ENCODE measurements around the gene NR4A3. TPM values are rescaled to one million over a fixed set of nuclear protein-coding genes. Genes with fewer than 3 reads are reported as not detected.

NR4A3 gene
- total RNA-seq, 1 experiment from 2014 or later = 0.24 TPM

DNA sequence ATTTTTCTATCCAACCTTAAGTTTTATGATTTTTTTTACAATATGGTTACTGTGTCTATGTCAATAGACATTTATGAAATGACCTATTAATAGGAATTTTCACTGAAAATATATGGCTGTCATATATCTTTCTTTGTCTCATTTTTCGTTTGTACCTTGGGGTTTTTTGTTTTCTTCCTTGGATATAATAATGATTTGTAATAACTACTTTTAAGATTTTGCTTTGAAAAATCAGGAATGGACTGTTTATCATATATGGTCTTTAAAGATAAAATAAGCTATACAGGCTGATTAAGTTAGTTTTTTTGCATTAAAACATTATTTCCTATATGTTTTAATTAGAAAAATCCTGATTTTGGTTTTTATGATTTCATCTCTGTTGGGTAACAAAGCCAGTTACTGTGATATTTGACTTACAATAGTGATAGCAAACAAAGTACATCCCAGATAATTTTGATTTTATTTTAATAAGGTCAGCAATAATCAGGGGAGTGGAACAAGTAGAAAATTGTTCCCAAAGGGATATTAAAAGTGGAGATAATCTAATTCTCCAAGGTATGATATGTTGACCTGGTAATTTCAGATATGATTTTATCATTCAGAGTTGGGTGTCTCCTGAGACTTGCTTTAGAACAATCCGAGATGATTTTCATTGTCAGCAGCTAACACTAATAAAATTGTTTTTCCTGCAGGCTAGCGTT lies 10.3 kb downstream of the NR4A3 start:
- Histone ChIP-seq H3T11ph (ENCODE audit: low read length) (no peak overlapping the region), H2BK5ac (ENCODE audit: insufficient read length, low read length) (no peak overlapping the region), H3K79me2 (ENCODE audit: insufficient read depth, low read length) (no peaks in the 10 kb centered on the region), H3K9ac (ENCODE audit: extremely low read depth, insufficient read length, low read length) (no peak overlapping the region), H3K9me3 (ENCODE audit: control insufficient read depth, low read depth, low read length) (no peaks in the 10 kb centered on the region), H2BK120ac (ENCODE audit: low read depth, low read length, poor library complexity, severe bottlenecking) (no peak overlapping the region), H3K23ac (ENCODE audit: insufficient read length, low read depth, low read length) (no peak overlapping the region), H3K27ac (ENCODE audit: insufficient read length, low read depth, low read length) (no peak overlapping the region), H4K91ac (ENCODE audit: insufficient read length, low read depth, low read length) (no peak overlapping the region), H3K14ac (ENCODE audit: insufficient read depth, low read length) (no peak overlapping the region), H3K4ac (ENCODE audit: low read depth, low read length) (no peak overlapping the region), H3K4me2 (ENCODE audit: insufficient read depth, insufficient read length, low read length) (no peak overlapping the region), H2BK20ac (ENCODE audit: low read depth, low read length, poor library complexity, severe bottlenecking) (no peak overlapping the region), H3K23me2 (ENCODE audit: insufficient read length, low read depth, low read length, poor library complexity, severe bottlenecking) (no peaks in the 10 kb centered on the region), H2BK15ac (ENCODE audit: low read depth, low read length) (no peak overlapping the region), H2AK5ac (ENCODE audit: insufficient read length, low read length) (no peak overlapping the region), H2BK12ac (ENCODE audit: insufficient read length, low read depth, low read length) (no peak overlapping the region), H3K18ac (ENCODE audit: insufficient read length, low read depth, low read length) (no peak overlapping the region), H3K56ac (ENCODE audit: insufficient read length, low read depth, low read length) (no peak overlapping the region), H2AFZ (ENCODE audit: low read length) (no peak overlapping the region), H4K20me1 (ENCODE audit: control insufficient read depth, insufficient read depth, insufficient read length) (no peaks in the 10 kb centered on the region), H4K5ac (ENCODE audit: insufficient read length, low read depth, low read length) (no peak overlapping the region), H3K4me1 (ENCODE audit: insufficient read depth, low read length) (peaks cover 2% of the 10 kb centered on the region; the same call in 1 of the 2 replicates), H3K27me3 (ENCODE audit: insufficient read depth, low read length) (peaks cover 28% of the 10 kb centered on the region), H4K8ac (replicated peaks; ENCODE audit: insufficient read length, low read depth, low read length) (no peak overlapping the region), H3K79me1 (ENCODE audit: insufficient read depth, low read depth, low read length, poor library complexity, severe bottlenecking) (no peaks in the 10 kb centered on the region)
- Mint-ChIP-seq H3K9me3 (no peaks in the 10 kb centered on the region; a peak in 1 of 5 replicates), H3K36me3 (ENCODE audit: insufficient read depth in 1 of 3, low read depth in 3 of 3) (no peaks in the 10 kb centered on the region; a peak in 2 of 7 replicates), H3K4me1 (peaks cover 10 to 14% of the 10 kb centered on the region in 2 experiments), H3K4me3 (no peak overlapping the region), H3K27me3 (ENCODE audit: low read depth) (peaks cover 60% of the 10 kb centered on the region), H3K27ac (no peak overlapping the region)
- DNase-seq = no peak
- WGBS (ENCODE audit: extremely low coverage, insufficient read length, low lambda C conversion rate) = no CpG with 5 or more reads among the region's 3 CpGs
- no peak for TF ChIP-seq CTCF (conservative IDR thresholded peaks at IDR 0.05)

All from H9 (cell line).